ENCODE measurements around the gene PPP2R3B.
"Not testable (repeated sequence)": the region's sequence is repeated elsewhere in the genome, so short reads cannot be mapped to it uniquely, and the experiment has no call there.

Gene PPP2R3B, protein sequence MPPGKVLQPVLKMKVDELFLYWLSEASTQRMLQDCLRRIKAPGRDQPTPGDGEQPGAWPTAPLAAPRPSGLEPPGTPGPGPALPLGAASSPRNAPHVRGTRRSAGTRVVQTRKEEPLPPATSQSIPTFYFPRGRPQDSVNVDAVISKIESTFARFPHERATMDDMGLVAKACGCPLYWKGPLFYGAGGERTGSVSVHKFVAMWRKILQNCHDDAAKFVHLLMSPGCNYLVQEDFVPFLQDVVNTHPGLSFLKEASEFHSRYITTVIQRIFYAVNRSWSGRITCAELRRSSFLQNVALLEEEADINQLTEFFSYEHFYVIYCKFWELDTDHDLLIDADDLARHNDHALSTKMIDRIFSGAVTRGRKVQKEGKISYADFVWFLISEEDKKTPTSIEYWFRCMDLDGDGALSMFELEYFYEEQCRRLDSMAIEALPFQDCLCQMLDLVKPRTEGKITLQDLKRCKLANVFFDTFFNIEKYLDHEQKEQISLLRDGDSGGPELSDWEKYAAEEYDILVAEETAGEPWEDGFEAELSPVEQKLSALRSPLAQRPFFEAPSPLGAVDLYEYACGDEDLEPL

DNA sequence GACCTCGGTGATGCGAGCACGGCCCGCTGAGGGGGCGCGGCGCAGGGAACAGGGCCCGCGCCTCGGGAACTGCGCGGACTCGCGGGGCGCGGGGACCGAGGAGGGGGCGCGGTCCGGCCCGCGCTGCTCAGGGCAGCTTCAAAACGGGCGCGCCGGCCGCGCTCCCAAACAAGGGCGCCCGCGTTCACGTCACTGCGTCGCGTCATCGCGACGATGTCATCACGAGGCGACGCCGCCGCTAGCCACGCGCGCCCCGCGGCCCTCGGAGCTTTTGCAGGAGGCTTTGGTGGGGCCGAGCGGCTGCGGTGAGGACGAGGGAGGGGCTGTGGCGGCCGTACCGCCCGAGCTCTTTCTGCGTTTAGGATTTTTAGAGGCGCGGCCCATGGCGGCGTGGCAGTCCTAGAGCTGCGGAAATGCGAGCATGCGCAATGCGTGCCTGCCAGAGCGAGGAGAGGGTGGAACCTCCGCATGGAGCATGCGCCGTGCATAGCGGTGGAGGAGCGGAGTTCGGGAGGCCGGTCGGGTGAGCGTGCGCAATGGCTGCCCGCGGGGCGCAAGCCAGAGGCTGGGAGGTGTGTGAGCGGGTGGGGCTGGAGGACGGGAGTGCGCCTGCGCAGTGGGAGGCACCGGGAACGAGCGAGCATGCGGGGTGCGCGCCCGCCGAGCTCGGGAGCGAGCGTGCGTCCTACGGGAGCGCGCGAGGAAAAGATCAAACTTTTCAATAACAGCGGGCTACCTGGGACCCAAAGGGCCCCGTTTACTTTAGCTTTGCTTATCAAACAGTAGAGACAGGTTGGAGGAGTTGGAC, at the start of gene PPP2R3B:
Gene PPP2R3B, minus strand, starts transcription at position 140 of the 808 bp plus-strand sequence. CDS start 216 bp downstream, outside the sequence.
- peak; percentile 98 for DNase-seq (ENCODE audit: extremely low read depth in 1 of 2, low read depth in 1 of 2)

DNA sequence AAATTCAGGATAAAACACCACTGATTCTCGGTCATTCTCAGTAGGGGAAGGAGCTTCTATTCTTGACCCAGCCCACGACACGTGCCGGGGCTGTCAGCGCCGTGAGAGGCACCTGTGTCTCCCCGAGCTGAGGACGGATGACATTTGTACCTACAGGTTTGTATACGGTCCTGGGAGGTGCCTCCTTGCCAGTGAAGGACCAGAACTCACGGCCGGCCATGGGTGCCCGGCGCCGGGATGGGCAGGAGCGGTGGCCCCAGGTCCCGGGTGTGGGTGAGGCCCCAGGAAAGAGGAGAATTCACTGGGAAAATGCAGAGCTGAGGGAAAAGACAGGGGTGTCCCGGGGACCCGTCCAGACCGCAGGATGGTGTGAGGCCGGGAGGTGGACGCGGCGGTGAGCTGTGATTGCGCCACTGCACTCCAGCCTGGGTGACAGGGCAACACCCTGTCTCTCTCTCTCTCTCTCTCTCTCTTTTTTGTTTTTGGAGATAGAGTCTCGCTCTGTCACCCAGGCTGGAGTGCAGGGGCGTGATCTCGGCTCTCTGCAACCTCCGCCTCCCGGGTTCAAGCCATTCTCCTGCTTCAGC, 48.9 kb upstream of the PPP2R3B start:
- DNase-seq (ENCODE audit: extremely low read depth in 1 of 2, low read depth in 1 of 2), result no peak

DNA sequence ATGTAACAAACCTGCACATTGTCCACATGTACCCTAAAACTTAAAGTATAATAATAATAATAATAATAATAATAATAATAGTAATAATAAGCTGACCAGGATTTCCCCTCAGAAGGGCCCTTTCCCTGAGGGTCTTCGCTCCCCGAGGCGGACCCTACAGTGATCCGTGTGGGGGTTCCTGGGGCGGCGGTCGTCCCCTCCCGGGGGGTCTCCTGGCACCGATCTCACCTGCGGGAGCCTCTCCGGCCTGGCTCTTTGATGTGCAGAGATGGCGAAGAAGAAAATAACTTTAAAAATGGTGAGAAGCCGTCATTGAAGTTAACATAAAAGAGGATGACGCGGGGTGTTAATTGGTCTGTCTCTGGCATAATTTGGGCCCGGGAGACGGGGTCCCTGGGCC, 48.2 kb upstream of the PPP2R3B start:
- no peak for DNase-seq (ENCODE audit: extremely low read depth in 1 of 2, low read depth in 1 of 2)

- no peak for DNase-seq (ENCODE audit: extremely low read depth in 1 of 2, low read depth in 1 of 2)
Observed at GRCh38 chrX:433771-434170, 47.1 kb upstream of the PPP2R3B start.

DNA sequence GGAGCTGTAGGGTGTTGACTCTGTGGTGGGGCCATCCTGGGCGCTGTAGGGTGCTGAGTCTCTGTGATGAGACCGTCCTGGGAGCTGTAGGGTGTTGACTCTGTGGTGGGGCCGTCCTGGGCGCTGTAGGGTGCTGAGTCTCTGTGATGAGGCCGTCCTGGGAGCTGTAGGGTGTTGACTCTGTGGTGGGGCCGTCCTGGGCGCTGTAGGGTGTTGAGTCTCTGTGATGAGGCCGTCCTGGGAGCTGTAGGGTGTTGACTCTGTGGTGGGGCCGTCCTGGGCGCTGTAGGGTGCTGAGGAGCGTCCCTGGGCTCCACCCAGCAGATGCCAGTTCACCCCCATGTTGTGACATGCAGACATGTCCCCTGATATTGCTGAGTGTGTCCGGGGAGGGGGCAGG, 46.0 kb upstream of the PPP2R3B start:
- not testable (repeated sequence) for DNase-seq (ENCODE audit: extremely low read depth in 1 of 2, low read depth in 1 of 2)

- no peak for DNase-seq (ENCODE audit: extremely low read depth in 1 of 2, low read depth in 1 of 2)
Observed at GRCh38 chrX:431492-432111, 44.9 kb upstream of the PPP2R3B start.

DNA sequence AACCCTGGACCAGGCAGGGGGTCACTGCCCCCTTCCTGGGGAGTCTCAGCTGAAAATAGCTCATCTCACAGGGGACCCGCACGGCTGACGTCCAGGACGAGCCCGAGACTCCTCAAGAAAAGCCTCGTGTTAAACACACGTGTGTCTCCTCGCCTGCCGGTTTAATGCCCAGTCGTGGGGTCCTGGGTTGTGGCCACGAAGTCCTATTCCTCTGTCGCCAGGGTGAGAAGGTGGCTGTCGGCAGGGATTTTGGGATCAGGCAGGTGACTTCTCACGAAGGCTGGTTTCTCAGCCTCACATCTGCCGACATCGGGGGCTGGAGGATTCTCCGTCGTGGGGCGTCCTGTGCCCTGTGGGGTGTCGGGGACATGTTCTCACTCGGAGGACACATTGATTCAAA, 44.3 kb upstream of the PPP2R3B start:
- DNase-seq (ENCODE audit: extremely low read depth in 1 of 2, low read depth in 1 of 2), result no peak

- DNase-seq (ENCODE audit: extremely low read depth in 1 of 2, low read depth in 1 of 2), result no peak
Observed at GRCh38 chrX:429266-429825, 42.6 kb upstream of the PPP2R3B start.

- DNase-seq (ENCODE audit: extremely low read depth in 1 of 2, low read depth in 1 of 2), result no peak
Observed at GRCh38 chrX:427812-428725, 41.4 kb upstream of the PPP2R3B start.

DNA sequence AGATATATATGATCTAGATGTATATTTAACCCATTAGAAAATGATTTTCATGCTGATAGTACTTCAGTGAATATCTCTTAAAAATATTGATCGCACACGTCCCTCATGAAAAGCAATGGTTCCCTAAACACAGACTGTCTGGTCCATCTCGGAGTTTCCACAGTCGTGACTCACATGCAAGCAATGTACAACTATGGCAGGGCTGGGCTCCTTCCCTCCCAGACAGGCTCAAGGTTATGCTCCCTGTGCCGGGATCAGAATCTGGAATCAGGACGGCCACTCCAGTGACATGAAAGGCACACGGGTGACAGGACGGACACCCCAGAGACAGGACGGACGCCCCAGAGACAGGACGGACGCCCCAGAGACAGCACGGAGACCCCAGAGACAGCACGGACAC, 40.2 kb upstream of the PPP2R3B start:
- no peak for DNase-seq (ENCODE audit: extremely low read depth in 1 of 2, low read depth in 1 of 2)

DNA sequence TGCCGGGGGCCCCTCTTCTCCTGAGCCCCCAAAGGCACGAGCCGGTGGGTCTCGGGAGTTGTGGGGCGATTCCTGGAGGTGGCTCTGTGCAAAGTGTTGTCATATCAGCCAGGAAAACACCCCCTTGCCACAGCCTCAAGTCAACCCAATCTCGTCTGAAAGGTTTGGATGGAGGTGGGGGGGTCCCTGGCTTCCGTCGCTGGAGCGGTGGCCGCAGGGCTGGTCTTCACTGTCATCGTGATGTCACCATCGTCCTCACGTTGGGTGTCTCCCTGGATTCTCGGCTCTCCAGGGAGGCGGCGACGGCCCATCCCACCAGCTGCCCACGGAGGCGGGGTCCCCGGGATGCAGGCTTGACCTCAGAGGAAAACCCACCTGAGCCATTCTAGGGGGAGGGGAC, 38.3 kb upstream of the PPP2R3B start:
- DNase-seq (ENCODE audit: extremely low read depth in 1 of 2, low read depth in 1 of 2), result no peak

DNA sequence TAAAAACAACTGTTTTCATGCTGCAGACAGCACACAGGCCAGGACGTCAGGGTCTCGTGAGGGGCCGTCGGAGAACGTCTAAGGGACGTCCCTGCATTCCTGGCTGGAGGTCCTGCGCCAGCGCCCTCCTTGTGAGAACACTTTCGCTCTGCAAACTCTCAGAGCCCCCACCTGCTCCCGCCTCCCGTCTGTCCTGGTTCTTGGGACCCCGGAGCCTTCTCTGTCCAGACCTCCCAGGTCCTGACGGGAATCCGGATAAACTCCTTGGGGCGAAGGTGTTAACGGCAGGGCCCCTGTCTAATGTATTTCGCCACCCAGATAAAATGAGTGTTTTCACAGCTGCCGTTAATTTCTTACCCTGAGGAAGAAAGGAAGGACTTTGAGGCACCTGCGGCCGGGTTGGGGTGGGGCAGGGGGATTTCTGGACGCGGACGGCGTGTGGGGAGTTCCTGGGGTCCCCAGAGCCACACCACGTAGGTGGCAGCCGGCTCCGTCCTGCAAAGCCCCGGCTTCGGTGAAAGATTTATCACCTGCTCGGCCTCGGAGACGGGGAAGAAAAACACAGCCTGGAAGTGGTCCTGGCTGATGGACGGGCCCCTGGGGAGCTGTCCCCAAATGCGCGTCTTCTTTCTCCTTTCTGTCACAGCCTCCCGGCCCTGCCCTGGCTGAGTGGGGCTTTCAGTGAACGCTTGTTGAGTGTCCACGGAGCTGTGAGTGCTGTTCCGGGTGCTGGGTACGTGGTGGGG, 35.1 kb upstream of the PPP2R3B start:
- DNase-seq (ENCODE audit: extremely low read depth in 1 of 2, low read depth in 1 of 2), result no peak

DNA sequence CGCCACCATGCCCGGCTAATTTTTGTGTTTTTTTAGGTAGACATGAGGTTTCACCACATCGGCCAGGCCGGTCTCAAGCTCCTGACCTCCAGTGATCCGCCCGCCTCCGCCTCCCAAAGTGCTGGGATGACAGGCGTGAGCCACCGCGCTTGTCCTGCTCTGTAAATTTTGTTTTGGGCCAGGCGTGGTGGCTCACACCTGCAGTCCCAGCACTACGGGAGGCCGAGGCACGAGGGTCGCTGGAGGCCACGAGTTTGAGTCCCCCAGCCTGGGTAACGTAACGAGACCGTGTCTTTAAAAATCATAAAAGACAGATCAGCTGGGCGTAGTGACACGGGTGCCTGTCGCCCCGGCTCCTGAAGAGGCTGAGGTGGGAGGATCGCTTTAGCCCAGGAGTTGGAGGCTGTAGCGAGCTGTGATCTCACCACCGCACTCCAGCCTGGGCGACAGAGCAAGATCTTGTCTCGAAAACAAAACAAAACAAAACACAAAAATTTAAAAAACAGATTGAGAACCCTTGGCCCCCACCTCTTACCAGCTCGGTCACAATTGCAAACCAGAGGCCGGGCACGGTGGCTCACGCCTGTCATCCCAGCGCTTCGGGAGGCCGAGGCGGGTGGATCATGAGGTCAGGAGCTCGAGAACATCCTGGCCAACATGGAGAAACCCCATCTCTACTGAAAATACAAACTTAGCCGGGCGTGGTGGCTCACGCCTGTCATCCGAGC, 34.0 kb upstream of the PPP2R3B start:
- DNase-seq (ENCODE audit: extremely low read depth in 1 of 2, low read depth in 1 of 2), result no peak

DNA sequence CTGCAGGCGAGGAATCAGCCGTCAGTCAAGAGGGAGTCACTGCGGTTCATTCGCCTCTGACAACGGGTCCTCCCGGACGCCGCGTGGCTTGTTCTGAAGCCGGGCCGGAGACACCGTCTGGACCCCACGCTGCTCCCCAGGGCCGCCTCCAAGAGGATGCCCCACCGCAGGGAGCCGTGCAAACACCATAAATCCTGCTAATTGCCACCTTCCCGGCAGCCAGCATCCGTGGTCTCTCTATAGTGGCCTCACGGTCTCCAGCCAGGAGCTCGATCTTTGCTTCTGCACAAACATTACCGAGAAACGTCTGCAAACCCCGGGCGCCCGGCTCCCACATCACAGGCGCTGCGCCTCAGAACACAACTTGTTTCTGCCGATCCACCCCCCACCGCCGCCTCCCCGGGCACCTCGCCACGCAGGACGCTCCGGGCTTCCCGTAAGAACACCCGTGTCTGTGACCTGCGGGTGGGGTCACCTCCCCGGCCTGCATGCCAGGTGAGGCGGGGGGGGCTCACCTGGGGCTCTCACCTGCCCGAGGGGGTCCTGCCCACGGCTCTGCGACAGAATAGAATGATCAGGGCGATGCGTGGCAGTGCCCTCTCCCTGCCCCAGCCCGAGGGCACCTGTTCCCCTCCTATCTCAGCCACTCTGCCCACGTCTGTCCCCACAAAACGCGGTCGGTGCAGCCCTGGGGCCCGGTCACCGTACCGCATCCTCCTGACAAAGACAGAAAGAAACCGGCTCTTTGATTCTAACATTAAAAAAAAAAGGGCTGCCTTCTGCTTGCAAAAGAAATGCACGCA, 32.4 kb upstream of the PPP2R3B start:
- no peak for DNase-seq (ENCODE audit: extremely low read depth in 1 of 2, low read depth in 1 of 2)

DNA sequence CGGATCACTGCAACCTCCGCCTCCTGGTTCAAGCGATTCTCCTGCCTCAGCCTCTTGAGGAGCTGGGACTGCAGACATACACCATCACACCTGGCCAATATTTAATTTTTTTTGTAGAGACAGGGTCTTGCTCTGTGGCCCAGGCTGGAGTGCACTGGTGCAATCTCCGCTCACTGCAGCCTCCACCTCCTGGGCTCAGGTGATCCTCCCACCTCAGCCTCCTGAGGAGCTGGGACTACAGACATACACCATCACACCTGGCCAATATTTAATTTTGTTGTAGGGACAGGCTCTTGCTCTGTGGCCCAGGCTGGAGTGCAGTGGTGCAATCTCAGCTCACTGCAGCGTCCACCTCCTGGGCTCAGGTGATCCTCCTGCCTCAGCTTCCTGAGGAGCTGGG, 28.8 kb upstream of the PPP2R3B start:
- not testable (repeated sequence) for DNase-seq (ENCODE audit: extremely low read depth in 1 of 2, low read depth in 1 of 2)

DNA sequence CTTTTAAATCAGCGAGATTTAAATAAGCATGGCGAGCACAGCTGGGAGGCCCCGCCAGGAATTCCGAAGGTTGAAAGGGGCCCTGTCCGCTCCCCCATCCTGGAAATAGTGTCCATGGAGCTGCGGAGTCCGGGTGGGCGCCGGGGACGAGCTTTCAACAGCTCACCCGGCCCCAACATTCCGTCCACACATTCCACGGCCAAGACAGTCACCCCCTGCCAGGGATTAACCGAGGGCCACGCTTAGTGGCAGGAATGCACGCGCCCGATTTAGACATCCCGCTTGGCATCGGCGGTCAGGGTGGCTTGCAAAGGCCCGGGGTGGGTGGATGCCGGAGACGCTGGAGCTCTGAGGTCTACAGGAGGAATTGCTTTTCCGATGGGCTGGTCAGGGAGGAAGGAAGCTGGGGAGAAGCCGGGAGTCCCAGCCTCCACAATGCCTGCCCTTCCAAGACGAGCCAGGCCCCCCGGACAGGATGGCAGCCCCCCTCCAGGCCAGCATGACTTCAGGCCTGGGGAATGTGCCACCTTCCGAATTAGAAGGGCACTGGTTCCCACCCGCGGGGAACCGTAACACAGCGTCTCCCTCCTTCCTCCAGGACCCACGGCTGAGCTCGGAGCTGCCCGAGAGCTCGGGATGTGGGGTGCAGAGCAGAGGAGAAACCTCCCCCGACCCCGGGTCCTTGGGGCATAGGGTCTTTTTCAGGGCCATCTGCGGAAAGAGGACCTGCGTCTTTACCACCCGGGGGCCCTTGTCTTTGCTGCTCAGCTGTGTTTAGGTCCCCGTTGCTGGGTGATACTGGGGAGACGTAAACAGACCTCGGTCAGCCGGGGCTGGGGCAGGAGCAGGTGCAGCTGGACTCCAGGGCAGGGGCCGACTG, 26.9 kb upstream of the PPP2R3B start:
- no peak for DNase-seq (ENCODE audit: extremely low read depth in 1 of 2, low read depth in 1 of 2)
